Choroid plexus epithelial cell (primary cell): ENCODE data around the gene TMEM132D.
A peak's percentile ranks its signal among the peaks of the same experiment; 100 is the strongest.

Source experiments
- DNase-seq: peaks from one replicate; pipeline ENCODE4 v3.0.0-alpha.2; 2010; ENCODE audit warnings: low read depth
- H3K4me3 ChIP-seq: 2 replicates; pipeline ENCODE4 v1.5.1; 2011; ENCODE audit warnings: low read depth, mild to moderate bottlenecking, control low read depth, low read length, moderate library complexity
- CTCF ChIP-seq: conservative IDR thresholded peaks from 2 replicates; pipeline ENCODE4 v1.5.1; 2011; ENCODE audit warnings: low read depth, mild to moderate bottlenecking, control low read depth, inconsistent platforms, low read length, moderate library complexity

The TMEM132D gene

GRCh38 chr12:129750421-129750820 lies 153.4 kb downstream of the TMEM132D start:
- DNase-seq, result peak; percentile 50
- TF ChIP-seq CTCF, result no peak
- H3K4me3 ChIP-seq, result no peak overlapping the region

- H3K4me3 ChIP-seq, result no peak overlapping the region
- no peak for DNase-seq
- TF ChIP-seq CTCF, result no peak
These were observed 157.5 kb downstream of the TMEM132D start for GRCh38 chr12:129746318-129746717.

GRCh38 chr12:129729170-129729569 lies 174.7 kb downstream of the TMEM132D start:
- no peak for DNase-seq
- no peak for TF ChIP-seq CTCF
- H3K4me3 ChIP-seq, result no peak overlapping the region

GRCh38 chr12:129727100-129727499 lies 176.7 kb downstream of the TMEM132D start:
- no peak overlapping the region for H3K4me3 ChIP-seq

GRCh38 chr12:129723260-129723659 lies 180.6 kb downstream of the TMEM132D start:
- H3K4me3 ChIP-seq, result no peak overlapping the region
- DNase-seq, result no peak
- TF ChIP-seq CTCF, result no peak

More at GRCh38 chr12:129727100-129727499, 176.7 kb downstream of the TMEM132D start:
- no peak for TF ChIP-seq CTCF
- DNase-seq, result no peak

- H3K4me3 ChIP-seq, result no peak overlapping the region
- TF ChIP-seq CTCF, result no peak
- no peak for DNase-seq
These were observed 183.2 kb downstream of the TMEM132D start for GRCh38 chr12:129720618-129721017.

- DNase-seq, result no peak
- no peak overlapping the region for H3K4me3 ChIP-seq
- no peak for TF ChIP-seq CTCF
These were observed 184.4 kb downstream of the TMEM132D start for GRCh38 chr12:129719416-129719815.
